HG02884 (cell line): ENCODE results near the gene PATJ.
"Not testable (repeated sequence)": the region's sequence is repeated elsewhere in the genome, so short reads cannot be mapped to it uniquely, and the experiment has no call there.

Experiments
- ATAC-seq: cut with Tn5 transposase; IDR thresholded peaks from one replicate; pipeline ENCODE4 v1.9.1; 2021; ENCODE audit warnings: mild to moderate bottlenecking, moderate library complexity; ENCODE audit not compliant: unreplicated experiment

The PATJ gene

GRCh38 chr1:61816191-61816590 is 73.9 kb downstream of the PATJ start:
- no peak for ATAC-seq

GRCh38 chr1:61818992-61819391 is 76.7 kb downstream of the PATJ start:
- no peak for ATAC-seq

- no peak for ATAC-seq
Measured at GRCh38 chr1:61819421-61819820, 77.1 kb downstream of the PATJ start.

- ATAC-seq: no peak
Measured at GRCh38 chr1:61825393-61825792, 83.1 kb downstream of the PATJ start.

- no peak for ATAC-seq
Measured at GRCh38 chr1:61828805-61829204, 86.5 kb downstream of the PATJ start.

- ATAC-seq: no peak
Measured at GRCh38 chr1:61836649-61837048, 94.4 kb downstream of the PATJ start.

- ATAC-seq: not testable (repeated sequence)
Measured at GRCh38 chr1:61837607-61838006, 95.3 kb downstream of the PATJ start.

GRCh38 chr1:61839679-61840078 is 97.4 kb downstream of the PATJ start:
- ATAC-seq: no peak

- ATAC-seq: no peak
Measured at GRCh38 chr1:61842036-61842435, 99.8 kb downstream of the PATJ start.

- no peak for ATAC-seq
Measured at GRCh38 chr1:61842863-61843514, 100.7 kb downstream of the PATJ start.

GRCh38 chr1:61844006-61844405 is 101.7 kb downstream of the PATJ start:
- no peak for ATAC-seq

GRCh38 chr1:61844664-61845063 is 102.4 kb downstream of the PATJ start:
- ATAC-seq: not testable (repeated sequence)

GRCh38 chr1:61851235-61851634 is 109.0 kb downstream of the PATJ start:
- ATAC-seq: no peak

GRCh38 chr1:61851849-61852669 is 109.8 kb downstream of the PATJ start:
- ATAC-seq: peak; percentile 54

- no peak for ATAC-seq
Measured at GRCh38 chr1:61852670-61853015, 110.4 kb downstream of the PATJ start.

GRCh38 chr1:61853583-61853982 is 111.3 kb downstream of the PATJ start:
- ATAC-seq: no peak

- no peak for ATAC-seq
Measured at GRCh38 chr1:61864489-61864888, 122.2 kb downstream of the PATJ start.

GRCh38 chr1:61865646-61866220 is 123.5 kb downstream of the PATJ start:
- ATAC-seq: no peak

GRCh38 chr1:61869691-61870109 is 127.4 kb downstream of the PATJ start:
- no peak for ATAC-seq

GRCh38 chr1:61872206-61872605 is 129.9 kb downstream of the PATJ start:
- no peak for ATAC-seq

GRCh38 chr1:61873581-61873980 is 131.3 kb downstream of the PATJ start:
- ATAC-seq: no peak

- no peak for ATAC-seq
Measured at GRCh38 chr1:61873994-61874393, 131.7 kb downstream of the PATJ start.
